Measurements from ENCODE around the gene GINS2.

GINS2 gene

GRCh38 chr16:85662976-85663830, 25.6 kb downstream of the GINS2 start:
- no peak overlapping the region for H3K9ac ChIP-seq (ENCODE audit: low read depth in 1 of 2, low read length in 2 of 2)
- no peak overlapping the region for H3K27ac ChIP-seq (ENCODE audit: low read depth in 2 of 2, low read length in 2 of 2)
- H3K27me3 ChIP-seq (ENCODE audit: control insufficient read depth in 2 of 2, insufficient read depth in 2 of 2, low read length in 2 of 2): no peaks in the 10 kb centered on the region
- H3K9me3 ChIP-seq (ENCODE audit: control insufficient read depth in 2 of 2, low read length in 2 of 2): no peaks in the 10 kb centered on the region
- no peaks in the 10 kb centered on the region for H3K4me1 ChIP-seq (ENCODE audit: control insufficient read depth in 2 of 2, insufficient read depth in 2 of 2, low read length in 2 of 2)
- peaks cover 78 to 80% of the 10 kb centered on the region in 2 donors for H3K36me3 ChIP-seq (ENCODE audit: control insufficient read depth in 2 of 2, insufficient read depth in 2 of 2, low read length in 2 of 2)
- no peak overlapping the region for H3K4me3 ChIP-seq (ENCODE audit: low read length in 2 of 2)

GRCh38 chr16:85662482-85662812, 26.3 kb downstream of the GINS2 start:
- no peaks in the 10 kb centered on the region for H3K9me3 ChIP-seq (ENCODE audit: control insufficient read depth in 2 of 2, low read length in 2 of 2)
- H3K27ac ChIP-seq (ENCODE audit: low read depth in 2 of 2, low read length in 2 of 2): no peak overlapping the region
- no peaks in the 10 kb centered on the region for H3K4me1 ChIP-seq (ENCODE audit: control insufficient read depth in 2 of 2, insufficient read depth in 2 of 2, low read length in 2 of 2)
- peaks cover 77 to 80% of the 10 kb centered on the region in 2 donors for H3K36me3 ChIP-seq (ENCODE audit: control insufficient read depth in 2 of 2, insufficient read depth in 2 of 2, low read length in 2 of 2)
- no peaks in the 10 kb centered on the region for H3K27me3 ChIP-seq (ENCODE audit: control insufficient read depth in 2 of 2, insufficient read depth in 2 of 2, low read length in 2 of 2)
- H3K4me3 ChIP-seq (ENCODE audit: low read length in 2 of 2): no peak overlapping the region
- no peak overlapping the region for H3K9ac ChIP-seq (ENCODE audit: low read depth in 1 of 2, low read length in 2 of 2)

GRCh38 chr16:85661740-85662481, 26.8 kb downstream of the GINS2 start:
- H3K4me1 ChIP-seq (ENCODE audit: control insufficient read depth in 2 of 2, insufficient read depth in 2 of 2, low read length in 2 of 2): no peaks in the 10 kb centered on the region
- H3K27ac ChIP-seq (ENCODE audit: low read depth in 2 of 2, low read length in 2 of 2): no peak overlapping the region
- H3K9ac ChIP-seq (ENCODE audit: low read depth in 1 of 2, low read length in 2 of 2): no peak overlapping the region
- peaks cover 77 to 80% of the 10 kb centered on the region in 2 donors for H3K36me3 ChIP-seq (ENCODE audit: control insufficient read depth in 2 of 2, insufficient read depth in 2 of 2, low read length in 2 of 2)
- no peaks in the 10 kb centered on the region for H3K9me3 ChIP-seq (ENCODE audit: control insufficient read depth in 2 of 2, low read length in 2 of 2)
- H3K4me3 ChIP-seq (ENCODE audit: low read length in 2 of 2): no peak overlapping the region
- H3K27me3 ChIP-seq (ENCODE audit: control insufficient read depth in 2 of 2, insufficient read depth in 2 of 2, low read length in 2 of 2): no peaks in the 10 kb centered on the region

- H3K36me3 ChIP-seq (ENCODE audit: control insufficient read depth in 2 of 2, insufficient read depth in 2 of 2, low read length in 2 of 2): peaks cover 77 to 79% of the 10 kb centered on the region in 2 donors
- H3K27ac ChIP-seq (ENCODE audit: low read depth in 2 of 2, low read length in 2 of 2): no peak overlapping the region
- no peak overlapping the region for H3K9ac ChIP-seq (ENCODE audit: low read depth in 1 of 2, low read length in 2 of 2)
- H3K27me3 ChIP-seq (ENCODE audit: control insufficient read depth in 2 of 2, insufficient read depth in 2 of 2, low read length in 2 of 2): no peaks in the 10 kb centered on the region
- no peak overlapping the region for H3K4me3 ChIP-seq (ENCODE audit: low read length in 2 of 2)
- H3K4me1 ChIP-seq (ENCODE audit: control insufficient read depth in 2 of 2, insufficient read depth in 2 of 2, low read length in 2 of 2): no peaks in the 10 kb centered on the region
- H3K9me3 ChIP-seq (ENCODE audit: control insufficient read depth in 2 of 2, low read length in 2 of 2): no peaks in the 10 kb centered on the region
Observed at GRCh38 chr16:85660843-85661739, 27.7 kb downstream of the GINS2 start.

- no peaks in the 10 kb centered on the region for H3K4me1 ChIP-seq (ENCODE audit: control insufficient read depth in 2 of 2, insufficient read depth in 2 of 2, low read length in 2 of 2)
- no peak overlapping the region for H3K27ac ChIP-seq (ENCODE audit: low read depth in 2 of 2, low read length in 2 of 2)
- no peaks in the 10 kb centered on the region for H3K9me3 ChIP-seq (ENCODE audit: control insufficient read depth in 2 of 2, low read length in 2 of 2)
- no peaks in the 10 kb centered on the region for H3K27me3 ChIP-seq (ENCODE audit: control insufficient read depth in 2 of 2, insufficient read depth in 2 of 2, low read length in 2 of 2)
- no peak overlapping the region for H3K4me3 ChIP-seq (ENCODE audit: low read length in 2 of 2)
- no peak overlapping the region for H3K9ac ChIP-seq (ENCODE audit: low read depth in 1 of 2, low read length in 2 of 2)
- peaks cover 77 to 79% of the 10 kb centered on the region in 2 donors for H3K36me3 ChIP-seq (ENCODE audit: control insufficient read depth in 2 of 2, insufficient read depth in 2 of 2, low read length in 2 of 2)
Observed at GRCh38 chr16:85659805-85660511, 28.8 kb downstream of the GINS2 start.

- no peaks in the 10 kb centered on the region for H3K9me3 ChIP-seq (ENCODE audit: control insufficient read depth in 2 of 2, low read length in 2 of 2)
- no peaks in the 10 kb centered on the region for H3K4me1 ChIP-seq (ENCODE audit: control insufficient read depth in 2 of 2, insufficient read depth in 2 of 2, low read length in 2 of 2)
- no peak overlapping the region for H3K4me3 ChIP-seq (ENCODE audit: low read length in 2 of 2)
- H3K27me3 ChIP-seq (ENCODE audit: control insufficient read depth in 2 of 2, insufficient read depth in 2 of 2, low read length in 2 of 2): no peaks in the 10 kb centered on the region
- no peak overlapping the region for H3K9ac ChIP-seq (ENCODE audit: low read depth in 1 of 2, low read length in 2 of 2)
- H3K36me3 ChIP-seq (ENCODE audit: control insufficient read depth in 2 of 2, insufficient read depth in 2 of 2, low read length in 2 of 2): peaks cover 74 to 79% of the 10 kb centered on the region in 2 donors
- no peak overlapping the region for H3K27ac ChIP-seq (ENCODE audit: low read depth in 2 of 2, low read length in 2 of 2)
Observed at GRCh38 chr16:85659336-85659735, 29.4 kb downstream of the GINS2 start.

- no peaks in the 10 kb centered on the region for H3K27me3 ChIP-seq (ENCODE audit: control insufficient read depth in 2 of 2, insufficient read depth in 2 of 2, low read length in 2 of 2)
- H3K27ac ChIP-seq (ENCODE audit: low read depth in 2 of 2, low read length in 2 of 2): no peak overlapping the region
- H3K4me1 ChIP-seq (ENCODE audit: control insufficient read depth in 2 of 2, insufficient read depth in 2 of 2, low read length in 2 of 2): no peaks in the 10 kb centered on the region
- H3K9ac ChIP-seq (ENCODE audit: low read depth in 1 of 2, low read length in 2 of 2): no peak overlapping the region
- H3K4me3 ChIP-seq (ENCODE audit: low read length in 2 of 2): no peak overlapping the region
- H3K36me3 ChIP-seq (ENCODE audit: control insufficient read depth in 2 of 2, insufficient read depth in 2 of 2, low read length in 2 of 2): peaks cover 74 to 80% of the 10 kb centered on the region in 2 donors
- H3K9me3 ChIP-seq (ENCODE audit: control insufficient read depth in 2 of 2, low read length in 2 of 2): no peaks in the 10 kb centered on the region
Observed at GRCh38 chr16:85658504-85659326, 30.0 kb downstream of the GINS2 start.

- no peaks in the 10 kb centered on the region for H3K9me3 ChIP-seq (ENCODE audit: control insufficient read depth in 2 of 2, low read length in 2 of 2)
- no peak overlapping the region for H3K9ac ChIP-seq (ENCODE audit: low read depth in 1 of 2, low read length in 2 of 2)
- no peak overlapping the region for H3K4me3 ChIP-seq (ENCODE audit: low read length in 2 of 2)
- no peaks in the 10 kb centered on the region for H3K27me3 ChIP-seq (ENCODE audit: control insufficient read depth in 2 of 2, insufficient read depth in 2 of 2, low read length in 2 of 2)
- H3K4me1 ChIP-seq (ENCODE audit: control insufficient read depth in 2 of 2, insufficient read depth in 2 of 2, low read length in 2 of 2): peaks cover 0 to 5% of the 10 kb centered on the region in 2 donors
- no peak overlapping the region for H3K27ac ChIP-seq (ENCODE audit: low read depth in 2 of 2, low read length in 2 of 2)
- H3K36me3 ChIP-seq (ENCODE audit: control insufficient read depth in 2 of 2, insufficient read depth in 2 of 2, low read length in 2 of 2): peaks cover 72 to 75% of the 10 kb centered on the region in 2 donors
Observed at GRCh38 chr16:85657996-85658395, 30.8 kb downstream of the GINS2 start.

GRCh38 chr16:85657267-85657650, 31.5 kb downstream of the GINS2 start:
- Histone ChIP-seq H3K36me3 (ENCODE audit: control insufficient read depth in 2 of 2, insufficient read depth in 2 of 2, low read length in 2 of 2) (peaks cover 64 to 68% of the 10 kb centered on the region in 2 donors), H3K9me3 (ENCODE audit: control insufficient read depth in 2 of 2, low read length in 2 of 2) (no peaks in the 10 kb centered on the region), H3K4me3 (ENCODE audit: low read length in 2 of 2) (no peak overlapping the region), H3K9ac (ENCODE audit: low read depth in 1 of 2, low read length in 2 of 2) (no peak overlapping the region), H3K4me1 (ENCODE audit: control insufficient read depth in 2 of 2, insufficient read depth in 2 of 2, low read length in 2 of 2) (peaks cover 3 to 5% of the 10 kb centered on the region in 2 donors), H3K27me3 (ENCODE audit: control insufficient read depth in 2 of 2, insufficient read depth in 2 of 2, low read length in 2 of 2) (no peaks in the 10 kb centered on the region), H3K27ac (ENCODE audit: low read depth in 2 of 2, low read length in 2 of 2) (no peak overlapping the region)
